HL-60 (cell line): ENCODE data around the gene DNAJC22.

Source experiments
- CTCF ChIP-seq: IDR thresholded peaks from one replicate; pipeline ENCODE4 v1.5.1; 2011; ENCODE audit warnings: low read length, control low read depth, inconsistent platforms; ENCODE audit not compliant: insufficient read depth
- GABPA ChIP-seq: IDR thresholded peaks from 2 replicates; pipeline ENCODE4 v1.6.1; 2012; ENCODE audit warnings: low read depth
- POLR2AphosphoS5 ChIP-seq: IDR thresholded peaks from 2 replicates; pipeline ENCODE4 v1.6.1; 2012; ENCODE audit warnings: low read depth
- TF ChIP-seq, protein P1 (sequence below): IDR thresholded peaks from 2 replicates; pipeline ENCODE4 v1.6.1; 2012; ENCODE audit warnings: low read depth; ENCODE audit not compliant: insufficient replicate concordance

- TF ChIP-seq CTCF (no peak), POLR2AphosphoS5 (no peak), GABPA (no peak)
- TF ChIP-seq, protein P1, sequence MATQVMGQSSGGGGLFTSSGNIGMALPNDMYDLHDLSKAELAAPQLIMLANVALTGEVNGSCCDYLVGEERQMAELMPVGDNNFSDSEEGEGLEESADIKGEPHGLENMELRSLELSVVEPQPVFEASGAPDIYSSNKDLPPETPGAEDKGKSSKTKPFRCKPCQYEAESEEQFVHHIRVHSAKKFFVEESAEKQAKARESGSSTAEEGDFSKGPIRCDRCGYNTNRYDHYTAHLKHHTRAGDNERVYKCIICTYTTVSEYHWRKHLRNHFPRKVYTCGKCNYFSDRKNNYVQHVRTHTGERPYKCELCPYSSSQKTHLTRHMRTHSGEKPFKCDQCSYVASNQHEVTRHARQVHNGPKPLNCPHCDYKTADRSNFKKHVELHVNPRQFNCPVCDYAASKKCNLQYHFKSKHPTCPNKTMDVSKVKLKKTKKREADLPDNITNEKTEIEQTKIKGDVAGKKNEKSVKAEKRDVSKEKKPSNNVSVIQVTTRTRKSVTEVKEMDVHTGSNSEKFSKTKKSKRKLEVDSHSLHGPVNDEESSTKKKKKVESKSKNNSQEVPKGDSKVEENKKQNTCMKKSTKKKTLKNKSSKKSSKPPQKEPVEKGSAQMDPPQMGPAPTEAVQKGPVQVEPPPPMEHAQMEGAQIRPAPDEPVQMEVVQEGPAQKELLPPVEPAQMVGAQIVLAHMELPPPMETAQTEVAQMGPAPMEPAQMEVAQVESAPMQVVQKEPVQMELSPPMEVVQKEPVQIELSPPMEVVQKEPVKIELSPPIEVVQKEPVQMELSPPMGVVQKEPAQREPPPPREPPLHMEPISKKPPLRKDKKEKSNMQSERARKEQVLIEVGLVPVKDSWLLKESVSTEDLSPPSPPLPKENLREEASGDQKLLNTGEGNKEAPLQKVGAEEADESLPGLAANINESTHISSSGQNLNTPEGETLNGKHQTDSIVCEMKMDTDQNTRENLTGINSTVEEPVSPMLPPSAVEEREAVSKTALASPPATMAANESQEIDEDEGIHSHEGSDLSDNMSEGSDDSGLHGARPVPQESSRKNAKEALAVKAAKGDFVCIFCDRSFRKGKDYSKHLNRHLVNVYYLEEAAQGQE = no peak
Observed at GRCh38 chr12:49388682-49389386, 42.1 kb downstream of the DNAJC22 start.
